AG09319 (cell line): ENCODE results near the gene GPR39.

Source experiments
- DNase-seq: peaks from one replicate; pipeline ENCODE4 v3.0.0-alpha.2; 2010; ENCODE audit warnings: low read depth; ENCODE audit errors: extremely low read depth
- TF ChIP-seq, protein P1 (sequence below): IDR thresholded peaks from 2 replicates; pipeline ENCODE4 v1.5.1; 2011; ENCODE audit warnings: low read depth, mild to moderate bottlenecking, inconsistent platforms, low read length, moderate library complexity

GPR39 gene

DNA sequence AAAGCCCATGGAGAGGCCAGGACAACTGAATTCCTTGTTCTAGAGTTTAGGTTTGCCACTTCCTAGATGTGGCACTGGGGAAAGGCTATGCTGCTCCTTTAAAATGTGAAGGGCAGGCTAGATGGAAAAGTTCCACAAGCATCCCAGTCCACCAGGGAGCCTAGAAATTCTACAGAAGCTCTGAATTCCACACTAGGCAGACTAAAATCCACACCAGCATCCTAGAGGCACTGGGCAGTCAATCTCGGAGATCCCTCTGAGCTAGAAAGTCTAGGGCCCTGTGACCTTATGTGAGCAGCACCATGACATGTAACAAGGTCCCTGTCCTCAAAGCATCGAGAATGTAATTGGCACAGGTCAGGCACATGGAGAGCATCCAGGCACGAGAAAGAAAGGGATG lies 181.9 kb downstream of the GPR39 start:
- DNase-seq, result no peak
- TF ChIP-seq, protein P1, sequence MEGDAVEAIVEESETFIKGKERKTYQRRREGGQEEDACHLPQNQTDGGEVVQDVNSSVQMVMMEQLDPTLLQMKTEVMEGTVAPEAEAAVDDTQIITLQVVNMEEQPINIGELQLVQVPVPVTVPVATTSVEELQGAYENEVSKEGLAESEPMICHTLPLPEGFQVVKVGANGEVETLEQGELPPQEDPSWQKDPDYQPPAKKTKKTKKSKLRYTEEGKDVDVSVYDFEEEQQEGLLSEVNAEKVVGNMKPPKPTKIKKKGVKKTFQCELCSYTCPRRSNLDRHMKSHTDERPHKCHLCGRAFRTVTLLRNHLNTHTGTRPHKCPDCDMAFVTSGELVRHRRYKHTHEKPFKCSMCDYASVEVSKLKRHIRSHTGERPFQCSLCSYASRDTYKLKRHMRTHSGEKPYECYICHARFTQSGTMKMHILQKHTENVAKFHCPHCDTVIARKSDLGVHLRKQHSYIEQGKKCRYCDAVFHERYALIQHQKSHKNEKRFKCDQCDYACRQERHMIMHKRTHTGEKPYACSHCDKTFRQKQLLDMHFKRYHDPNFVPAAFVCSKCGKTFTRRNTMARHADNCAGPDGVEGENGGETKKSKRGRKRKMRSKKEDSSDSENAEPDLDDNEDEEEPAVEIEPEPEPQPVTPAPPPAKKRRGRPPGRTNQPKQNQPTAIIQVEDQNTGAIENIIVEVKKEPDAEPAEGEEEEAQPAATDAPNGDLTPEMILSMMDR, result no peak

DNA sequence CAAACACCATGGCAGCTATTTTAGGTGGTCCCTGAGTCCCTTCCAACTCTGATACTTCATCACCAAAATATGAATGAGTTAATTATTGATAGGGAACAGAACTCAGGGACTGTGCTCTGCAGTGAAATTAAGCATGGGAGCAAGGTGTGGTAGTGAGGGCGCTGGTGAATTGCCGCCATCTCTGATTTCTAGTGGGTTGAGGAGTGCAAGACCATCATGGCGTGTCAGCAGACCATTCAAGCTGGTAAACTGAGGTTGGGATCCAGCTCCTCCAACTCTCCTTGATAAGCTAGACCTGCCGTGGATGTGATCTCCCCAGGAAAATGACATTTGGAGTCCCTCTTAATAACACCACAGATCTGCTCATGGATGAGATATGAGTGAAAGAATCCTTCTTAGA lies 183.0 kb downstream of the GPR39 start:
- no peak for DNase-seq
- TF ChIP-seq, protein P1, result no peak

DNA sequence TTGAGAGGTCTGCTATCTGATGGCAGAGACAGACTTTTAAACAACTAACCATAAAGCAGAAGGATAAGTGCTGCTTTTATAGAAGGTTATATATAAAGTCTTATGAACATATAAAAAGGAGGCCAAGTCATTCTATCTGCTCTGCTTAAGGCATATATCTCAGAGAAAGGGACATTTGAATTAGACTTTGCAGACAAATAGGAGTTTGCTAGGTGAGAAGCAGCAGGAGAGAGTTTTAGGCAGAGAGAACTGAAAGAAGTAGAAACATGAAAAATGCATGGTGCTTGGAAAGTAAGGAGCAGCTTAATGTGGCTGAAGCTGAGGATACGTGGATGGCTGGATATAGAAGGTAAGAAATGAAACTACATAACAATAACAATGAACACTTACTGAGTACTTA lies 188.0 kb downstream of the GPR39 start:
- no peak for DNase-seq
- TF ChIP-seq, protein P1, result no peak

DNA sequence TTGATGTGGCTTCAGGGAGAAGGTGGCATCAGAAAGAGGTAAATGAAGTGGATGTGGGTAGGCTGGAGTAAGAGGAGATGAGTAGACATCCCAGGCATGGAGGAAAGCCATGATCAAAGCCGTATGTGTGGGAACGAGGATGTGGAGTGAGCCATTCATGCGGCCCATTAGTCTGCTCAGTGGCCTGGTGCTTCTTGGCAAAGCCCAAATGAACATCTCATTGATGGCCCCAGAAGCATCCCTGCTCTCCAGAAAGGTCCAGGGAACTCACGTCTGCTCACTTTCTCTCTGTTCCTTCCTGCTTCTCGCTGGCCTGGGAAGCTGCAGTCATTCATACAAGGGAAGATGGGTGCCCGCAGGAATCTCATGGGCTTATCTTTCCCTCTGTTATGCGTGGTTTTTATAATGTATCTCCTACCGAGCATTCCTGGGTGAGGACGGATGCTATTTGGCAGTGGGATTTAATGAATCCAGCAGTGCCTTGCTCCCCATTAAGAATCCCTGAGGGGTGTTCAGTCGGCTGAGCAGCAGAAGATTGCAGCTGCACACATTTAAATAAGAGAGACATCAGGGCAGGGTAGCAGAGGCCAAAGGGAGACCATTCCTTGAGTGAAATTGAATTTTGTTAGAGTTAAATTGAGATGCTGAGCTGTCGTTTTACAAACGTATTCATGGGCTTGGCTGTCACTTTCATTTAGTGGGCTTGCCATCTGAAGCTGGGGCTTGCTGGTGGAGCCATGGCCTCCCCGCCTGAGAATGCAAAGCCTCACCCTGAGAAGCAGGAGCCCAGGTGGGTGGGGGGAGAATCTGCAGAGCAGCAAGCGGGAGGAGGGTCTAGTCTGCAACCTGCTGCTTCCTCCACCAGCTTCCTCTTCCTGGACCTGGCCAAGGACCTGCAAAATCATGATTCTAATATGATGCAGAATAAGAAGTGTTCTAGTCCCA lies 188.9 kb downstream of the GPR39 start:
- TF ChIP-seq, protein P1, result no peak
- DNase-seq, result no peak

DNA sequence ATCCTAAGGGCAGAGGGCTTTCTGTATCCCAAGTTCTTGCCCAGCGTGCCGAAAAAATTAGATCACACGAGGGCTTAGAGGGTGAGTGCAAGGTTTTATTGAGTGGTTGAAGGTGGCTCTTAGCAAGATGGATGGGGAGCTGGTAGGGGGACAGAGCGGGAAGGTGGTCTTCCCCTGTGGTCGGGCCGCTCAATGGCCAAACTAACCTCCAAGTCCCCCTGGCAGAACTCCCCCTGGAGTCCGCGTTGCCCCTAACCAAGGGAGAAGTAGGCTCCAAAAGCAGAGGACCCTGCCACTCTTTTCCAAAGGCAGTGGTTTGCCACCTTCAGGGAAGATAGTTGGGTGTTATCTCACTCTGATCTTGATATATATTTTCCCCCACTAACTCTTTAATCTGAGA lies 190.0 kb downstream of the GPR39 start:
- TF ChIP-seq, protein P1, result no peak

DNA sequence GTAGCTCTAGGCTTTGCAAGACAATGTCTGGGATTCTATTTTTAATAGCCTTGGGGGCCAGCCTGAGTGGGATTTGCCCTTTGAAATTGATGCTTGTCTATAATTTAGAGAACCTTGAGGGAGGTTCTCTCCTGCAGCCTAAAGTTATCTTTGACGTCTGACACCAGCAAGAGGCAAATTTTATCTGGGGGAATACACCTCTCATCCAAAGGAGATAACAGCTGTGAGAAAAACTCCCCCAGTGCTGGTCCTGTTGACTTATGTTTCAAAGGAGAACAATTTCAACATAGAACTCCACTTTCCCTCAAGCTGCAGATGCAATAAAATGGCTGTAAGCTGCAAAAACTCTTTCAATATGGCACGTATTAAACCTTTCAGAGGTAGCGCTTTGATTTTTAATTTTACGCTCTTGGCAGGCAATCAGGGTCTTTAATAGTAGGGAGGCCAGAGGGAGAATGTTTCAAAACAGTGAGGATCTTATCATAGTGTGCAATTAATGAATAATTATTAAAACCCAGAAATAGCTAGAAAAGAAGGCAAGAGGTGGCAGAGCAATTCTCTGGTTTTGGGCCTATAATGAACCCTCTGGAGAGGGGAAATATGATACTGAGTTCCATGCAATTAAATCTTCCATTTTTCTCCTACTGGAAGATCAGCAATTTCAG lies 191.0 kb downstream of the GPR39 start:
- no peak for DNase-seq

More for the DNA sequence above, 190.0 kb downstream of the GPR39 start:
- DNase-seq, result no peak

More for the DNA sequence above, 191.0 kb downstream of the GPR39 start:
- TF ChIP-seq, protein P1, result no peak
